AG09309 (cell line): ENCODE results near the gene SLC2A1.
"Not testable (repeated sequence)": the region's sequence is repeated elsewhere in the genome, so short reads cannot be mapped to it uniquely, and the experiment has no call there.

Experiments used
- DNase-seq: peaks from one replicate; pipeline ENCODE4 v3.0.0-alpha.2; 2010; ENCODE audit warnings: low read depth
- H3K4me3 ChIP-seq: 2 replicates; pipeline ENCODE4 v1.5.1; 2011; ENCODE audit warnings: mild to moderate bottlenecking, low read depth, low read length, moderate library complexity; ENCODE audit not compliant: control insufficient read depth
- CTCF ChIP-seq: IDR thresholded peaks from 2 replicates; pipeline ENCODE4 v1.5.1; 2011; ENCODE audit warnings: mild to moderate bottlenecking, low read depth, low read length, inconsistent platforms; ENCODE audit not compliant: insufficient read depth, control insufficient read depth; ENCODE audit errors: missing control alignments

The SLC2A1 gene

GRCh38 chr1:42915456-42915855, 43.2 kb downstream of the SLC2A1 start:
- no peak overlapping the region for H3K4me3 ChIP-seq
- DNase-seq = no peak
- TF ChIP-seq CTCF = no peak

- no peak for TF ChIP-seq CTCF
- no peak overlapping the region for H3K4me3 ChIP-seq
- no peak for DNase-seq
Observed at GRCh38 chr1:42914092-42914627, 44.5 kb downstream of the SLC2A1 start.

GRCh38 chr1:42913426-42914091, 45.1 kb downstream of the SLC2A1 start:
- peak; percentile 86 for TF ChIP-seq CTCF
- peak; percentile 37 for DNase-seq
- H3K4me3 ChIP-seq = no peak overlapping the region

GRCh38 chr1:42910985-42911384, 47.7 kb downstream of the SLC2A1 start:
- H3K4me3 ChIP-seq = no peak overlapping the region

GRCh38 chr1:42908046-42908445, 50.6 kb downstream of the SLC2A1 start:
- no peak overlapping the region for H3K4me3 ChIP-seq
- no peak for DNase-seq
- no peak for TF ChIP-seq CTCF

More at GRCh38 chr1:42910985-42911384, 47.7 kb downstream of the SLC2A1 start:
- DNase-seq = no peak
- TF ChIP-seq CTCF = no peak

- no peak for TF ChIP-seq CTCF
- H3K4me3 ChIP-seq = no peak overlapping the region
- no peak for DNase-seq
Observed at GRCh38 chr1:42904434-42904833, 54.2 kb downstream of the SLC2A1 start.

- not testable (repeated sequence) for H3K4me3 ChIP-seq, DNase-seq
Observed at GRCh38 chr1:42899960-42900359, 58.7 kb downstream of the SLC2A1 start.
